A673 (cell line): ENCODE data around the gene CPNE9. TPM values are rescaled to one million over a fixed set of nuclear protein-coding genes. Genes with fewer than 3 reads are reported as not detected.

Source experiments
- BruUV-seq: library from RNA; stranded (reverse); fragments of 400-500 nt; replicated peaks from 2 replicates; lab custom pipeline; 2021; lab: Mats Ljungman, UMichigan
- CTCF ChIA-PET: fragments of 300-600 bp; sonication (Branson Sonifier 250); formaldehyde crosslinking; loops from one replicate; lab custom pipeline; 2022; ENCODE audit warnings: antibody characterized with exemption; lab: Charles Lee
- POLR2A ChIA-PET: fragments of 300-600 bp; sonication (Branson Sonifier 250); formaldehyde crosslinking; loops from one replicate; lab custom pipeline; 2022; ENCODE audit warnings: antibody characterized with exemption; ENCODE audit not compliant: low non-redundant PET; lab: Charles Lee
- DNase-seq: peaks from one replicate; pipeline ENCODE4 v3.0.0-alpha.2; 2015; ENCODE audit warnings: low spot score
- H3K27ac ChIP-seq: fragments of 200-600 bp; sonication (generic); 2 replicates; pipeline ENCODE4 v1.5.1; 2016; ENCODE audit warnings: mixed run types, low read depth, mild to moderate bottlenecking, mixed read lengths, antibody characterized with exemption, low read length; ENCODE audit not compliant: poor library complexity, severe bottlenecking
- H3K27me3 ChIP-seq: fragments of 200-600 bp; sonication (generic); replicated peaks from 2 replicates; pipeline ENCODE4 v1.6.1; 2017; ENCODE audit warnings: mixed run types, low read depth, mild to moderate bottlenecking, mixed read lengths, antibody characterized with exemption, low read length; ENCODE audit not compliant: insufficient read depth, poor library complexity
- H3K36me3 ChIP-seq: fragments of 200-600 bp; sonication (generic); 2 replicates; pipeline ENCODE4 v1.6.1; 2016; ENCODE audit warnings: mixed run types, mild to moderate bottlenecking, mixed read lengths, antibody characterized with exemption, low read length; ENCODE audit not compliant: insufficient read depth, poor library complexity, severe bottlenecking
- H3K4me1 ChIP-seq: fragments of 200-600 bp; sonication (generic); 2 replicates; pipeline ENCODE4 v1.6.1; 2017; ENCODE audit warnings: mixed run types, mild to moderate bottlenecking, mixed read lengths, antibody characterized with exemption, low read length; ENCODE audit not compliant: insufficient read depth, poor library complexity, severe bottlenecking
- H3K4me3 ChIP-seq: fragments of 200-600 bp; sonication (generic); 2 replicates; pipeline ENCODE4 v1.5.1; 2016; ENCODE audit warnings: low read depth, mixed run types, mild to moderate bottlenecking, mixed read lengths, low read length; ENCODE audit not compliant: poor library complexity, severe bottlenecking
- H3K9me3 ChIP-seq: fragments of 200-600 bp; sonication (generic); 2 replicates; pipeline ENCODE4 v1.6.1; 2016; ENCODE audit warnings: mixed run types, low read depth, mild to moderate bottlenecking, mixed read lengths, antibody characterized with exemption, low read length; ENCODE audit not compliant: poor library complexity, severe bottlenecking
- CTCF ChIP-seq: fragments of 300-800, 200-600 bp; sonication (generic); conservative IDR thresholded peaks from 2 replicates; pipeline ENCODE4 v1.5.1; 2017; ENCODE audit warnings: low read depth, mild to moderate bottlenecking, antibody characterized with exemption, low read length, moderate library complexity, mixed read lengths
- EZH2 ChIP-seq: fragments of 200-600 bp; sonication (generic); IDR thresholded peaks from 2 replicates; pipeline ENCODE4 v1.6.1; 2017; ENCODE audit warnings: borderline replicate concordance, low read depth, mild to moderate bottlenecking, mixed read lengths, antibody characterized with exemption, low read length; ENCODE audit not compliant: poor library complexity, severe bottlenecking
- intact Hi-C: fragments of 100-400 bp; cut with micrococcal nuclease; formaldehyde crosslinking; loops from one replicate; pipeline ENCODE4 v1.10.0; 2022; ENCODE audit not compliant: unreplicated experiment
- total RNA-seq: library from RNA; stranded (reverse); gene quantifications from 2 replicates; pipeline ENCODE4 v1.2.3, GENCODE V29; 2021

The CPNE9 gene
- total RNA-seq, 1 experiment from 2014 or later, result not detected

- Histone ChIP-seq H3K27me3 (no peaks in the 10 kb centered on the region), H3K4me3 (no peak overlapping the region), H3K4me1 (peaks cover 12% of the 10 kb centered on the region), H3K36me3 (peaks cover 9% of the 10 kb centered on the region), H3K27ac (no peak overlapping the region), H3K9me3 (no peaks in the 10 kb centered on the region)
- ChIA-PET POLR2A (no interaction called here), CTCF (no interaction called here)
- intact Hi-C loops, result no loop called here
- DNase-seq, result no peak
- no TSS peak for BruUV-seq
- TF ChIP-seq EZH2 (no peak), CTCF (no peak)
Observed at GRCh38 chr3:9729419-9729818, 25.8 kb downstream of the CPNE9 start.

- peaks cover 12% of the 10 kb centered on the region for H3K4me1 ChIP-seq
- no peak for DNase-seq
- no TSS peak for BruUV-seq
- peak overlapping the region; percentile 100 for H3K4me3 ChIP-seq
- intact Hi-C loops, result loop anchor here (1.0 to 10.0 kb wide), 2 partner anchors 20 to 226 kb away; no protein-coding TSS in a partner anchor
- no peaks in the 10 kb centered on the region for H3K9me3 ChIP-seq
- peak overlapping the region; percentile 99 for H3K27ac ChIP-seq
- CTCF ChIA-PET, result no interaction called here
- no peak for TF ChIP-seq EZH2
- TF ChIP-seq CTCF, result no peak
- POLR2A ChIA-PET, result no interaction called here
- H3K27me3 ChIP-seq, result no peaks in the 10 kb centered on the region
- peaks cover 21% of the 10 kb centered on the region for H3K36me3 ChIP-seq
Observed at GRCh38 chr3:9730657-9731205, 27.1 kb downstream of the CPNE9 start.

- H3K36me3 ChIP-seq, result peaks cover 26% of the 10 kb centered on the region
- H3K27ac ChIP-seq, result peak within 1 kb of the TSS; percentile 99
- H3K27me3 ChIP-seq, result no peaks in the 10 kb centered on the region
- no peaks in the 10 kb centered on the region for H3K9me3 ChIP-seq
- no TSS peak for BruUV-seq
- intact Hi-C loops, result loop anchor here (1.0 to 10.0 kb wide), 2 partner anchors 19 to 227 kb away; no protein-coding TSS in a partner anchor
- TF ChIP-seq CTCF (no peak), EZH2 (no peak)
- H3K4me3 ChIP-seq, result peak within 1 kb of the TSS; percentile 100
- ChIA-PET POLR2A (no interaction called here), CTCF (no interaction called here)
- peak; percentile 100 for DNase-seq
- peaks cover 12% of the 10 kb centered on the region for H3K4me1 ChIP-seq
Observed at GRCh38 chr3:9731206-9732079, 27.8 kb downstream of the CPNE9 start, which contains the start of gene BRPF1. BRPF1 (plus strand) TSS chr3:9731735; CDS start chr3:9734141, 2,406 bp downstream.
